Endothelial cell of umbilical vein (primary cell): ENCODE results near the gene ADARB2. TPM values are rescaled to one million over a fixed set of nuclear protein-coding genes. Genes with fewer than 3 reads are reported as not detected.

Source experiments
- BruUV-seq: library from RNA; stranded (reverse); fragments of 400-500 nt; replicated peaks from 2 replicates; lab custom pipeline; 2021; lab: Mats Ljungman, UMichigan
- CTCF ChIA-PET: fragments of 300-600, 350-600 bp; sonication (Branson Sonifier 250); formaldehyde crosslinking; loops from one replicate; lab custom pipeline; 2021; ENCODE audit warnings: antibody characterized with exemption, inconsistent platforms; lab: Charles Lee
- POLR2A ChIA-PET: fragments of 300-600, 350-600 bp; sonication (Branson Sonifier 250); formaldehyde crosslinking; loops from one replicate; lab custom pipeline; 2021; ENCODE audit warnings: antibody characterized with exemption, inconsistent platforms; lab: Charles Lee
- DNase-seq: peaks from one replicate; pipeline ENCODE4 v3.0.0-alpha.2; 2011; ENCODE audit warnings: low read depth, low spot score
- FAIRE-seq: peaks from 2 replicates; lab custom pipeline; 2011; peaks lifted over from hg19 to GRCh38; lab: Jason Lieb, UNC
- H2AFZ ChIP-seq: 2 replicates; pipeline ENCODE4 v1.6.0; 2012; ENCODE audit warnings: low read depth, low read length, control low read depth, inconsistent platforms
- H3K27ac ChIP-seq: 2 replicates; pipeline ENCODE4 v1.5.1; 2011; ENCODE audit warnings: low read depth, mild to moderate bottlenecking, control low read depth, low read length, moderate library complexity; ENCODE audit not compliant: insufficient read depth
- H3K27me3 ChIP-seq, 2 experiments: 2 replicates each; pipeline versions ENCODE4 v1.6.0 to v1.6.1; 2011; ENCODE audit warnings: low read length in 2 of 2, mixed read lengths in 1 of 2; ENCODE audit not compliant: control insufficient read depth in 2 of 2, insufficient read depth in 2 of 2
- H3K36me3 ChIP-seq, 2 experiments: 2 replicates in 1 of 2; 3 replicates in 1 of 2; pipeline ENCODE4 v1.5.1; 2011; ENCODE audit warnings: low read length in 2 of 2, mild to moderate bottlenecking in 1 of 2, moderate library complexity in 1 of 2; ENCODE audit not compliant: control insufficient read depth in 2 of 2, insufficient read depth in 2 of 2; ENCODE audit errors: extremely low read depth in 1 of 2
- H3K4me1 ChIP-seq: 3 replicates; pipeline ENCODE4 v1.5.1; 2011; ENCODE audit warnings: mild to moderate bottlenecking, low read length; ENCODE audit not compliant: control insufficient read depth, insufficient read depth; ENCODE audit errors: extremely low read depth
- H3K4me2 ChIP-seq: 2 replicates; pipeline ENCODE4 v1.6.1; 2011; ENCODE audit warnings: low read length, control low read depth, mixed read lengths; ENCODE audit not compliant: insufficient read depth
- H3K4me3 ChIP-seq, 3 experiments: fragments of 200-600 bp in 1 of 3; sonication (generic), shearing (Covaris generic) in 1 of 3; replicated peaks in 1 of 3; 2 replicates each; pipeline ENCODE4 v1.5.1; 2011 to 2016; ENCODE audit warnings: control low read depth in 3 of 3, low read length in 3 of 3, mild to moderate bottlenecking in 2 of 3, inconsistent platforms in 1 of 3, low read depth in 1 of 3, moderate library complexity in 1 of 3; ENCODE audit not compliant: insufficient read depth in 1 of 3
- H3K79me2 ChIP-seq: 2 replicates; pipeline ENCODE4 v1.6.0; 2012; ENCODE audit warnings: low read length, inconsistent platforms; ENCODE audit not compliant: control insufficient read depth, insufficient read depth
- H3K9ac ChIP-seq: replicated peaks from 2 replicates; pipeline ENCODE3; 2011; ENCODE audit warnings: low read length, control low read depth; ENCODE audit not compliant: insufficient read depth; ENCODE audit errors: extremely low read depth
- H3K9me1 ChIP-seq: replicated peaks from 3 replicates; pipeline ENCODE4 v1.6.0; 2011; ENCODE audit warnings: mild to moderate bottlenecking, low read length; ENCODE audit not compliant: control insufficient read depth, insufficient read depth; ENCODE audit errors: extremely low read depth
- H3K9me3 ChIP-seq: replicated peaks from 2 replicates; pipeline ENCODE4 v1.5.1; 2012; ENCODE audit warnings: low read length, inconsistent platforms; ENCODE audit not compliant: control insufficient read depth, insufficient read depth
- H4K20me1 ChIP-seq: replicated peaks from 2 replicates; pipeline ENCODE3; 2011; ENCODE audit warnings: mild to moderate bottlenecking, low read length; ENCODE audit not compliant: control insufficient read depth, insufficient read depth; ENCODE audit errors: extremely low read depth
- CTCF ChIP-seq, 2 donors: IDR thresholded peaks; 1 replicate in 1 of 2; 2 replicates in 1 of 2; pipeline ENCODE4 v1.5.1; 2011; ENCODE audit warnings: low read length in 2 of 2, mild to moderate bottlenecking in 2 of 2, moderate library complexity in 2 of 2, control low read depth in 1 of 2, inconsistent platforms in 1 of 2, low read depth in 1 of 2; ENCODE audit not compliant: insufficient read depth in 1 of 2; ENCODE audit errors: extremely low read depth in 1 of 2
- EZH2 ChIP-seq: IDR thresholded peaks from 2 replicates; pipeline ENCODE4 v1.6.1; 2012; ENCODE audit warnings: borderline replicate concordance, low read depth, mild to moderate bottlenecking, moderate library complexity, low read length, inconsistent platforms; ENCODE audit not compliant: severe bottlenecking
- FOS ChIP-seq: IDR thresholded peaks from 2 replicates; pipeline ENCODE4 v1.6.1; 2011; ENCODE audit warnings: mild to moderate bottlenecking, low read length, moderate library complexity, borderline replicate concordance; ENCODE audit not compliant: insufficient read depth
- GATA2 ChIP-seq: IDR thresholded peaks from 2 replicates; pipeline ENCODE4 v1.7.0; 2011; ENCODE audit warnings: low read depth, mild to moderate bottlenecking, moderate library complexity, mixed read lengths, low read length; ENCODE audit not compliant: insufficient read length, insufficient read depth
- JUN ChIP-seq: IDR thresholded peaks from 2 replicates; pipeline ENCODE4 v1.6.1; 2011; ENCODE audit warnings: borderline replicate concordance, low read depth; ENCODE audit not compliant: insufficient read length, insufficient read depth
- MAX ChIP-seq: IDR thresholded peaks from 2 replicates; pipeline ENCODE4 v1.6.1; 2011; ENCODE audit not compliant: insufficient read depth, insufficient read length
- MYC ChIP-seq: IDR thresholded peaks from one replicate; pipeline ENCODE4 v1.6.1; 2011; ENCODE audit warnings: mild to moderate bottlenecking, low read depth, low read length
- POLR2A ChIP-seq: IDR thresholded peaks from 2 replicates; pipeline ENCODE4 v1.6.1; 2012; ENCODE audit warnings: low read depth, mild to moderate bottlenecking, control low read depth, low read length
- POLR2AphosphoS5 ChIP-seq: IDR thresholded peaks from 2 replicates; pipeline ENCODE4 v1.6.1; 2012; ENCODE audit warnings: low read depth, mild to moderate bottlenecking, control low read depth, low read length, moderate library complexity; ENCODE audit not compliant: insufficient read depth
- dilution Hi-C: fragments of 300-500 bp; cut with MboI; formaldehyde crosslinking; loops from one replicate; pipeline ENCODE4 v1.15.0; 2019; ENCODE audit warnings: low sequenced_read_pairs; ENCODE audit not compliant: extremely low pct_ligation_motif_present
- intact Hi-C: fragments of 100-400 bp; cut with micrococcal nuclease; formaldehyde crosslinking; loops from one replicate; pipeline ENCODE4 v1.10.0; 2022
- polyA plus RNA-seq, 4 experiments: library from polyadenylated mRNA; depleted of rRNA in 3 of 4; stranded (reverse) in 3 of 4; unstranded in 1 of 4; fragments of >200 nt; gene quantifications; 2 replicates each; pipeline versions ENCODE4 v1.2.1 to v1.2.3, GENCODE V29; 2011 to 2012; ENCODE audit warnings: missing spikeins in 1 of 4
- total RNA-seq: library from RNA; stranded (reverse); gene quantifications from 2 replicates; pipeline ENCODE4 v1.2.3, GENCODE V29; 2021

Gene ADARB2
- total and polyA plus RNA-seq, 2 donors (not counting 3 experiments of a cell fraction or from before 2014, with no cell fraction given): not detected

- CTCF ChIA-PET: no interaction called here
These were observed 24.8 kb upstream of the ADARB2 start for GRCh38 chr10:1762076-1762475.

GRCh38 chr10:1754506-1755153 lies 17.3 kb upstream of the ADARB2 start:
- TF ChIP-seq FOS (no peak), JUN (no peak), POLR2A (no peak), POLR2AphosphoS5 (no peak), EZH2 (no peak), MYC (no peak), CTCF (IDR thresholded peaks at IDR 0.05; ENCODE audit: extremely low read depth in 1 of 2, insufficient read depth in 1 of 2, low read depth in 1 of 2, low read length in 2 of 2) (no peak), MAX (no peak), GATA2 (no peak)
- Histone ChIP-seq H3K4me1 (no peaks in the 10 kb centered on the region), H4K20me1 (no peaks in the 10 kb centered on the region), H3K27ac (no peak overlapping the region), H3K9ac (no peak overlapping the region), H3K4me3 (no peak overlapping the region), H3K9me3 (peaks cover 4% of the 10 kb centered on the region), H3K79me2 (no peaks in the 10 kb centered on the region), H3K9me1 (no peaks in the 10 kb centered on the region), H3K4me2 (no peak overlapping the region), H3K36me3 (no peaks in the 10 kb centered on the region), H3K27me3 (no peaks in the 10 kb centered on the region), H2AFZ (no peak overlapping the region)
- DNase-seq (no peak), FAIRE-seq (no peak)
- dilution Hi-C loops (no loop called here), intact Hi-C loops (no loop called here)
- POLR2A ChIA-PET: no interaction called here
- CTCF ChIA-PET: no interaction called here
- no TSS peak for BruUV-seq

More at GRCh38 chr10:1762076-1762475, 24.8 kb upstream of the ADARB2 start:
- dilution Hi-C loops: no loop called here
- Histone ChIP-seq H3K27ac (no peak overlapping the region), H2AFZ (no peak overlapping the region), H3K9me1 (no peaks in the 10 kb centered on the region), H4K20me1 (no peaks in the 10 kb centered on the region), H3K36me3 (no peaks in the 10 kb centered on the region), H3K27me3 (no peaks in the 10 kb centered on the region), H3K4me3 (no peak overlapping the region), H3K9ac (no peak overlapping the region), H3K79me2 (no peaks in the 10 kb centered on the region), H3K4me2 (no peak overlapping the region), H3K4me1 (no peaks in the 10 kb centered on the region), H3K9me3 (peaks cover 5% of the 10 kb centered on the region)
- no TSS peak for BruUV-seq
- POLR2A ChIA-PET: no interaction called here
- intact Hi-C loops: no loop called here
- FAIRE-seq (no peak), DNase-seq (no peak)
- TF ChIP-seq JUN (no peak), GATA2 (no peak)
